Gastroesophageal sphincter (tissue), 4 donors: Measurements from ENCODE around the gene NAPB. TPM values are rescaled to one million over a fixed set of nuclear protein-coding genes. Genes with fewer than 3 reads are reported as not detected.

ENCODE experiments used
- ATAC-seq: fragments of 150-250 bp; one replicate; pipeline ENCODE4 v1.9.1; 2016; ENCODE audit warnings: mild to moderate bottlenecking, moderate library complexity
- H3K27ac ChIP-seq, 4 donors: fragments of 200-600 bp; sonication (generic) in 3 of 4; 1 replicate in 3 of 4; 2 replicates in 1 of 4; pipeline ENCODE4 v1.5.1; 2016 to 2019
- H3K27me3 ChIP-seq: fragments of 200-600 bp; sonication (generic); one replicate; pipeline ENCODE4 v1.5.1; 2019
- H3K36me3 ChIP-seq, 2 donors: fragments of 200-600 bp; sonication (generic); one replicate each; pipeline ENCODE4 v1.5.1; 2019; ENCODE audit warnings: control low read depth in 1 of 2
- H3K4me1 ChIP-seq, 3 donors: fragments of 200-600 bp; sonication (generic); 1 replicate in 2 of 3; 2 replicates in 1 of 3; pipeline ENCODE4 v1.5.1; 2016 to 2019; ENCODE audit warnings: control low read depth in 2 of 3
- H3K4me3 ChIP-seq, 2 donors: fragments of 200-600 bp; sonication (generic); one replicate each; pipeline ENCODE4 v1.5.1; 2019; ENCODE audit warnings: mild to moderate bottlenecking in 1 of 2, moderate library complexity in 1 of 2
- H3K9me3 ChIP-seq, 3 donors: fragments of 200-600 bp; sonication (generic); one replicate each; pipeline ENCODE4 v1.5.1; 2017 to 2019; ENCODE audit warnings: control low read depth in 2 of 3
- CTCF ChIP-seq, 4 experiments: fragments of 200-600 bp in 2 of 4; fragments of 450-650 bp in 2 of 4; sonication (generic) in 1 of 4; IDR thresholded peaks; one replicate each; pipeline ENCODE4 v1.5.1; 2017 to 2019; ENCODE audit warnings: antibody characterized with exemption in 4 of 4, mild to moderate bottlenecking in 2 of 4, moderate library complexity in 2 of 4
- EP300 ChIP-seq: sonication (generic); formaldehyde crosslinking; IDR thresholded peaks from one replicate; pipeline ENCODE4 v1.6.1; 2017; ENCODE audit warnings: antibody characterized with exemption, mild to moderate bottlenecking
- POLR2A ChIP-seq, 2 donors: fragments of 450-650 bp; IDR thresholded peaks; one replicate each; pipeline ENCODE4 v1.6.1; 2017; ENCODE audit warnings: antibody characterized with exemption in 2 of 2, mild to moderate bottlenecking in 2 of 2, moderate library complexity in 1 of 2
- POLR2AphosphoS5 ChIP-seq: sonication (generic); formaldehyde crosslinking; IDR thresholded peaks from one replicate; pipeline ENCODE4 v1.6.1; 2017; ENCODE audit warnings: antibody characterized with exemption
- WGBS, 2 donors: methylation state at CpG; one replicate each; pipeline ENCODE4 v1.1.5; 2018; ENCODE audit warnings: low coverage in 1 of 2; 5-methylcytosine and 5-hydroxymethylcytosine counted together
- total RNA-seq, 4 donors: library from RNA; depleted of rRNA; stranded (reverse); fragments of >200 nt; gene quantifications; one replicate each; pipeline ENCODE4 v1.1.0, GENCODE V29; 2016

Gene NAPB
- total RNA-seq, 4 donors from 2014 or later, result 14.0 to 20.1 (median 18.1) TPM

GRCh38 chr20:23374441-23374840 is 46.8 kb downstream of the NAPB start:
- peak; percentile 31 for ATAC-seq
- TF ChIP-seq POLR2AphosphoS5 (no peak), POLR2A (IDR thresholded peaks at IDR 0.05) (no peak), CTCF (IDR thresholded peaks at IDR 0.05) (no peak), EP300 (no peak)
- 87 to 98% methylated on average over 5 of the region's 5 CpGs for WGBS, 2 donors
- H3K4me1 ChIP-seq, result no peaks in the 10 kb centered on the region
- H3K9me3 ChIP-seq, result no peaks in the 10 kb centered on the region
- H3K36me3 ChIP-seq, result peaks cover 0 to 95% of the 10 kb centered on the region in 2 donors
- H3K27ac ChIP-seq, result no peak overlapping the region
- no peaks in the 10 kb centered on the region for H3K27me3 ChIP-seq
- no peak overlapping the region for H3K4me3 ChIP-seq

GRCh38 chr20:23371496-23371895 is 49.8 kb downstream of the NAPB start:
- TF ChIP-seq EP300, result no peak
- no peak for TF ChIP-seq CTCF (IDR thresholded peaks at IDR 0.05)
- no peak for TF ChIP-seq POLR2A (IDR thresholded peaks at IDR 0.05)
- TF ChIP-seq POLR2AphosphoS5, result no peak
- no peaks in the 10 kb centered on the region for H3K9me3 ChIP-seq
- H3K27ac ChIP-seq, result no peak overlapping the region
- H3K4me1 ChIP-seq, result peaks cover 0 to 19% (median 3%) of the 10 kb centered on the region in 3 donors
- peaks cover 0 to 76% of the 10 kb centered on the region in 2 donors for H3K36me3 ChIP-seq
- ATAC-seq, result no peak
- no peaks in the 10 kb centered on the region for H3K27me3 ChIP-seq
- H3K4me3 ChIP-seq, result no peak overlapping the region
- WGBS, 2 donors, result 63 to 68% methylated on average over 4 of the region's 4 CpGs

- Histone ChIP-seq H3K4me3 (no peak overlapping the region), H3K9me3 (no peaks in the 10 kb centered on the region), H3K36me3 (peaks cover 0 to 71% of the 10 kb centered on the region in 2 donors), H3K27ac (no peak overlapping the region), H3K4me1 (peaks cover 0 to 25% (median 7%) of the 10 kb centered on the region in 3 donors), H3K27me3 (no peaks in the 10 kb centered on the region)
- 50 to 73% methylated on average over 2 to 3 of the region's 3 CpGs for WGBS, 2 donors
- ATAC-seq, result no peak
- TF ChIP-seq POLR2A (IDR thresholded peaks at IDR 0.05) (no peak), CTCF (IDR thresholded peaks at IDR 0.05) (no peak), EP300 (no peak), POLR2AphosphoS5 (no peak)
Measured at GRCh38 chr20:23370873-23371272, 50.4 kb downstream of the NAPB start.

GRCh38 chr20:23370274-23370673 is 51.0 kb downstream of the NAPB start:
- H3K27me3 ChIP-seq, result no peaks in the 10 kb centered on the region
- H3K4me1 ChIP-seq, result peaks cover 0 to 31% (median 11%) of the 10 kb centered on the region in 3 donors
- 90 to 92% methylated on average over 2 to 5 of the region's 5 CpGs for WGBS, 2 donors
- no peak overlapping the region for H3K4me3 ChIP-seq
- H3K9me3 ChIP-seq, result no peaks in the 10 kb centered on the region
- ATAC-seq, result no peak
- peaks cover 0 to 71% of the 10 kb centered on the region in 2 donors for H3K36me3 ChIP-seq
- no peak overlapping the region for H3K27ac ChIP-seq
- TF ChIP-seq CTCF (IDR thresholded peaks at IDR 0.05) (no peak), POLR2A (IDR thresholded peaks at IDR 0.05) (no peak), EP300 (no peak), POLR2AphosphoS5 (no peak)

GRCh38 chr20:23369072-23369823 is 52.0 kb downstream of the NAPB start:
- TF ChIP-seq POLR2AphosphoS5 (no peak), EP300 (no peak), POLR2A (IDR thresholded peaks at IDR 0.05) (no peak)
- Histone ChIP-seq H3K36me3 (peaks cover 0 to 75% of the 10 kb centered on the region in 2 donors), H3K4me1 (peaks cover 0 to 41% (median 11%) of the 10 kb centered on the region in 3 donors), H3K4me3 (no peak overlapping the region), H3K27me3 (no peaks in the 10 kb centered on the region), H3K9me3 (no peaks in the 10 kb centered on the region), H3K27ac (no peak overlapping the region)
- WGBS, 2 donors, result 26 to 38% methylated on average over 1 of the region's 14 CpGs
- no peak for ATAC-seq
